Chondrocyte (in vitro differentiated cells): ENCODE data around the gene PNLIP. TPM values are rescaled to one million over a fixed set of nuclear protein-coding genes. Genes with fewer than 3 reads are reported as not detected.

Experiments
- DNase-seq: peaks from one replicate; pipeline ENCODE4 v3.0.0; 2021; ENCODE audit warnings: mixed read lengths, low spot score
- H3K27ac Mint-ChIP-seq: one replicate; pipeline ENCODE4 v1.8.0; 2021; ENCODE audit warnings: mild to moderate bottlenecking, moderate library complexity, mixed read lengths; ENCODE audit not compliant: unreplicated experiment
- H3K27me3 Mint-ChIP-seq: 2 replicates; pipeline ENCODE4 v1.8.0; 2021; ENCODE audit warnings: low read depth, mixed read lengths
- H3K36me3 Mint-ChIP-seq: 2 replicates; pipeline ENCODE4 v1.8.0; 2021; ENCODE audit warnings: low read depth, mixed read lengths
- H3K4me1 Mint-ChIP-seq: 2 replicates; pipeline ENCODE4 v1.8.0; 2021; ENCODE audit warnings: low read depth, mild to moderate bottlenecking, mixed read lengths
- H3K4me3 Mint-ChIP-seq: one replicate; pipeline ENCODE4 v1.8.0; 2021; ENCODE audit warnings: mild to moderate bottlenecking, moderate library complexity, mixed read lengths; ENCODE audit not compliant: unreplicated experiment
- H3K9me3 Mint-ChIP-seq: 2 replicates; pipeline ENCODE4 v1.8.0; 2021; ENCODE audit warnings: low read depth, mixed read lengths
- CTCF ChIP-seq: fragments of 200-600 bp; sonication (generic); IDR thresholded peaks from 2 replicates; pipeline ENCODE4 v1.5.0; 2021; ENCODE audit warnings: antibody characterized with exemption, mild to moderate bottlenecking, moderate library complexity
- total RNA-seq: library from RNA; stranded (reverse); gene quantifications from 3 replicates; pipeline ENCODE4 v1.2.1, GENCODE V29; 2021

Gene PNLIP
- total RNA-seq, 1 donor from 2014 or later = not detected

- H3K9me3 Mint-ChIP-seq = no peaks in the 10 kb centered on the region
- H3K4me3 Mint-ChIP-seq = no peak overlapping the region
- no peaks in the 10 kb centered on the region for H3K4me1 Mint-ChIP-seq
- no peaks in the 10 kb centered on the region for H3K36me3 Mint-ChIP-seq
- no peak for TF ChIP-seq CTCF
- peaks cover 4% of the 10 kb centered on the region for H3K27me3 Mint-ChIP-seq
- DNase-seq = no peak
- H3K27ac Mint-ChIP-seq = no peak overlapping the region
Measured at GRCh38 chr10:116589926-116590325, 44.2 kb downstream of the PNLIP start.

GRCh38 chr10:116590590-116591444 lies 45.1 kb downstream of the PNLIP start, which contains the start of gene PNLIPRP1:
TSS of gene PNLIPRP1 (plus strand) at chr10:116590959. CDS start at chr10:116591130, 171 bp downstream.
- no peak within 1 kb of the TSS for H3K27ac Mint-ChIP-seq
- H3K27me3 Mint-ChIP-seq = peaks cover 6% of the 10 kb centered on the region
- no peak for TF ChIP-seq CTCF
- no peak for DNase-seq
- H3K4me1 Mint-ChIP-seq = no peaks in the 10 kb centered on the region
- H3K9me3 Mint-ChIP-seq = no peaks in the 10 kb centered on the region
- no peaks in the 10 kb centered on the region for H3K36me3 Mint-ChIP-seq
- H3K4me3 Mint-ChIP-seq = no peak within 1 kb of the TSS

- Mint-ChIP-seq H3K4me1 (no peaks in the 10 kb centered on the region), H3K9me3 (no peaks in the 10 kb centered on the region), H3K27me3 (peaks cover 10% of the 10 kb centered on the region), H3K27ac (no peak overlapping the region), H3K36me3 (no peaks in the 10 kb centered on the region), H3K4me3 (no peak overlapping the region)
- no peak for TF ChIP-seq CTCF
- DNase-seq = no peak
Measured at GRCh38 chr10:116593139-116593740, 47.5 kb downstream of the PNLIP start.

- Mint-ChIP-seq H3K27me3 (peaks cover 10% of the 10 kb centered on the region), H3K36me3 (no peaks in the 10 kb centered on the region), H3K4me3 (no peak overlapping the region), H3K27ac (no peak overlapping the region), H3K9me3 (no peaks in the 10 kb centered on the region), H3K4me1 (no peaks in the 10 kb centered on the region)
- TF ChIP-seq CTCF = no peak
- DNase-seq = no peak
Measured at GRCh38 chr10:116594525-116595035, 48.8 kb downstream of the PNLIP start.

- H3K9me3 Mint-ChIP-seq = no peaks in the 10 kb centered on the region
- H3K4me3 Mint-ChIP-seq = no peak overlapping the region
- no peak overlapping the region for H3K27ac Mint-ChIP-seq
- no peaks in the 10 kb centered on the region for H3K36me3 Mint-ChIP-seq
- peaks cover 14% of the 10 kb centered on the region for H3K27me3 Mint-ChIP-seq
- DNase-seq = no peak
- TF ChIP-seq CTCF = no peak
- no peaks in the 10 kb centered on the region for H3K4me1 Mint-ChIP-seq
Measured at GRCh38 chr10:116596062-116596461, 50.3 kb downstream of the PNLIP start.
